CD14-positive monocyte (primary cell): Measurements from ENCODE around the gene SLC1A6. TPM values are rescaled to one million over a fixed set of nuclear protein-coding genes. Genes with fewer than 3 reads are reported as not detected.

ENCODE experiments used
- DNase-seq, 3 donors: peaks; one replicate each; pipeline ENCODE4 v3.0.0-alpha.2; 2011 to 2022
- H2AFZ ChIP-seq: 2 replicates; pipeline ENCODE4 v1.6.0; 2012; ENCODE audit warnings: mild to moderate bottlenecking, low read depth, low read length, inconsistent platforms; ENCODE audit not compliant: insufficient read depth, poor library complexity, severe bottlenecking
- H3K27ac ChIP-seq, 2 donors: 1 replicate in 1 of 2; 2 replicates in 1 of 2; pipeline ENCODE4 v1.5.1; 2012 to 2013; ENCODE audit warnings: low read length in 2 of 2, control low read depth in 1 of 2, inconsistent platforms in 1 of 2, low read depth in 1 of 2, mild to moderate bottlenecking in 1 of 2
- H3K27me3 ChIP-seq, 2 donors: one replicate each; pipeline versions ENCODE4 v1.6.0 to v1.6.1; 2011 to 2013; ENCODE audit warnings: low read length in 2 of 2; ENCODE audit not compliant: control insufficient read depth in 2 of 2, insufficient read depth in 2 of 2
- H3K36me3 ChIP-seq, 2 donors: replicated peaks in 1 of 2; 1 replicate in 1 of 2; 2 replicates in 1 of 2; pipeline versions ENCODE4 v1.5.1 to v1.6.1; 2012 to 2013; ENCODE audit warnings: low read length in 2 of 2, control low read depth in 1 of 2, inconsistent platforms in 1 of 2, mild to moderate bottlenecking in 1 of 2; ENCODE audit not compliant: insufficient read depth in 2 of 2, control insufficient read depth in 1 of 2
- H3K4me1 ChIP-seq, 2 donors: 1 replicate in 1 of 2; 2 replicates in 1 of 2; pipeline versions ENCODE4 v1.5.1 to v1.6.1; 2012 to 2013; ENCODE audit warnings: low read length in 2 of 2, control low read depth in 1 of 2, inconsistent platforms in 1 of 2, mild to moderate bottlenecking in 1 of 2, moderate library complexity in 1 of 2; ENCODE audit not compliant: insufficient read depth in 2 of 2, control insufficient read depth in 1 of 2
- H3K4me2 ChIP-seq: replicated peaks from 2 replicates; pipeline ENCODE3; 2012; ENCODE audit warnings: low read length, moderate library complexity, mild to moderate bottlenecking; ENCODE audit not compliant: poor library complexity, severe bottlenecking; ENCODE audit errors: extremely low read depth
- H3K4me3 ChIP-seq, 3 experiments: fragments of 200-600 bp in 1 of 3; sonication (generic) in 1 of 3; replicated peaks in 1 of 3; 1 replicate in 2 of 3; 2 replicates in 1 of 3; pipeline ENCODE4 v1.5.1; 2011 to 2013; ENCODE audit warnings: low read length in 3 of 3, mild to moderate bottlenecking in 3 of 3, control low read depth in 2 of 3, low read depth in 2 of 3, inconsistent platforms in 1 of 3, moderate library complexity in 1 of 3
- H3K79me2 ChIP-seq: 2 replicates; pipeline ENCODE4 v1.6.0; 2012; ENCODE audit warnings: mild to moderate bottlenecking, control low read depth, inconsistent platforms, low read length, moderate library complexity; ENCODE audit not compliant: insufficient read depth
- H3K9ac ChIP-seq: 2 replicates; pipeline ENCODE4 v1.6.0; 2017; ENCODE audit warnings: low read length, mild to moderate bottlenecking; ENCODE audit not compliant: insufficient read depth, poor library complexity, severe bottlenecking
- H3K9me3 ChIP-seq, 2 donors: replicated peaks in 1 of 2; 1 replicate in 1 of 2; 2 replicates in 1 of 2; pipeline versions ENCODE4 v1.5.1 to v1.6.1; 2012 to 2013; ENCODE audit warnings: low read length in 2 of 2, control low read depth in 1 of 2; ENCODE audit not compliant: control insufficient read depth in 1 of 2, insufficient read depth in 1 of 2
- H4K20me1 ChIP-seq: 2 replicates; pipeline ENCODE4 v1.6.0; 2012; ENCODE audit warnings: mild to moderate bottlenecking, low read length, control low read depth, moderate library complexity; ENCODE audit not compliant: insufficient read depth
- H3K27ac Mint-ChIP-seq, 7 donors: one replicate each; pipeline ENCODE4 v1.8.0; 2020; ENCODE audit warnings: mild to moderate bottlenecking in 7 of 7, mixed read lengths in 7 of 7, moderate library complexity in 6 of 7, inconsistent platforms in 2 of 7
- H3K27me3 Mint-ChIP-seq, 3 donors: one replicate each; pipeline ENCODE4 v1.8.0; 2021 to 2022; ENCODE audit warnings: low read depth in 3 of 3, mild to moderate bottlenecking in 3 of 3, mixed read lengths in 3 of 3, moderate library complexity in 3 of 3, inconsistent platforms in 1 of 3
- H3K36me3 Mint-ChIP-seq, 2 donors: one replicate each; pipeline ENCODE4 v1.8.0; 2020; ENCODE audit warnings: mixed read lengths in 2 of 2, inconsistent platforms in 1 of 2, mild to moderate bottlenecking in 1 of 2
- H3K4me1 Mint-ChIP-seq: one replicate; pipeline ENCODE4 v1.8.0; 2020; ENCODE audit warnings: mild to moderate bottlenecking, mixed read lengths
- H3K4me3 Mint-ChIP-seq, 2 donors: one replicate each; pipeline ENCODE4 v1.8.0; 2020; ENCODE audit warnings: mild to moderate bottlenecking in 2 of 2, mixed read lengths in 2 of 2, moderate library complexity in 1 of 2
- H3K9me3 Mint-ChIP-seq, 7 donors: one replicate each; pipeline ENCODE4 v1.8.0; 2020 to 2022; ENCODE audit warnings: mixed read lengths in 7 of 7, mild to moderate bottlenecking in 6 of 7, moderate library complexity in 6 of 7, inconsistent platforms in 2 of 7
- CTCF ChIP-seq: fragments of 200-600 bp; IDR thresholded peaks from one replicate; pipeline ENCODE4 v1.8.0; 2022; ENCODE audit warnings: antibody characterized with exemption, mild to moderate bottlenecking
- WGBS: methylation state at CpG from one replicate; pipeline ENCODE4 v1.1.5; 2013; ENCODE audit warnings: missing lambda C conversion rate; ENCODE audit not compliant: insufficient coverage; 5-methylcytosine and 5-hydroxymethylcytosine counted together
- intact Hi-C, 2 donors: fragments of 100-400 bp; cut with micrococcal nuclease; formaldehyde crosslinking; loops; one replicate each; pipeline versions ENCODE4 v1.15.0 to v1.15.1; 2023
- polyA plus RNA-seq, 3 donors: library from polyadenylated mRNA; depleted of rRNA in 1 of 3; unstranded in 2 of 3; stranded (reverse) in 1 of 3; fragments of 300-500 nt in 2 of 3; fragments of >200 nt in 1 of 3; fragmentation: Illumina TruSeq in 2 of 3; gene quantifications; 1 replicate in 2 of 3; 2 replicates in 1 of 3; pipeline ENCODE4 v1.2.3, GENCODE V29; 2012 to 2021

Gene SLC1A6
- polyA plus RNA-seq, 3 donors = not detected

DNA sequence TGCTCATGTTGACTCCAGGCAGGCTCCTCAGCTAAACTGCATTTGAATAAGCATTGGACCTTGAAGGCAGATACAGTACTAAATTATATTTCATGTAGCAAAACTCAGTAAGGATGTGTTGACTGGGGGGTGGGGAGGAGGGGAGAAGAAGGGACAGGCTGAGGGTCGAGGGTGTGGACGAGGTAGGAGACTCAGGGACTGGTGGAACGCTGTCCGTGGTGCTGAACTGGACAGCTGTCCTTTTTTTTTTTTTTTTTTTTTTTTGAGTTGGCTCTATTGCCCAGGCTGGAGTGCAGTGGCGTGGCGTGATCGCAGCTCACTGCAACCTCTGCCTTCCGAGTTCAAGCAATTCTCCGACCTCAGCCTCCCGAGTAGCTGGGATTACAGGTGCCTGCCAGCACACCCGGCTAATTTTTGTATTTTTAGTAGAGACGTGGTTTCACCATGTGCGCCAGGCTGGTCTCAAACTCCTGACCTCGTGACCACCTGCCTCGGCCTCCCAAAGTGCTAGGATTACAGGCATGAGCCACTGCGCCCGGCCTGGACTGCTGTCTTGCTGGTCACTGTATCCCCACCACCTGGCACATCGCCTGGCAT, 36.4 kb upstream of the SLC1A6 start:
- 42% methylated on average over 15 of the region's 18 CpGs for WGBS
- Histone ChIP-seq H3K4me2 (no peak overlapping the region), H3K4me3 (no peak overlapping the region), H2AFZ (no peak overlapping the region), H3K27me3 (peaks cover 0 to 20% of the 10 kb centered on the region in 2 donors), H3K9me3 (no peaks in the 10 kb centered on the region), H3K4me1 (no peaks in the 10 kb centered on the region), H3K9ac (no peak overlapping the region), H4K20me1 (no peaks in the 10 kb centered on the region), H3K27ac (no peak overlapping the region), H3K36me3 (no peaks in the 10 kb centered on the region), H3K79me2 (no peaks in the 10 kb centered on the region)
- peaks cover 0 to 5% (median 0%) of the 10 kb centered on the region in 7 donors for H3K9me3 Mint-ChIP-seq
- H3K27me3 Mint-ChIP-seq = peaks cover 16 to 33% (median 26%) of the 10 kb centered on the region in 3 donors
- intact Hi-C loops = no loop called here
- no peak overlapping the region for H3K27ac Mint-ChIP-seq
- no peak overlapping the region for H3K4me3 Mint-ChIP-seq
- no peak for DNase-seq
- H3K36me3 Mint-ChIP-seq = no peaks in the 10 kb centered on the region
- no peaks in the 10 kb centered on the region for H3K4me1 Mint-ChIP-seq
- no peak for TF ChIP-seq CTCF

DNA sequence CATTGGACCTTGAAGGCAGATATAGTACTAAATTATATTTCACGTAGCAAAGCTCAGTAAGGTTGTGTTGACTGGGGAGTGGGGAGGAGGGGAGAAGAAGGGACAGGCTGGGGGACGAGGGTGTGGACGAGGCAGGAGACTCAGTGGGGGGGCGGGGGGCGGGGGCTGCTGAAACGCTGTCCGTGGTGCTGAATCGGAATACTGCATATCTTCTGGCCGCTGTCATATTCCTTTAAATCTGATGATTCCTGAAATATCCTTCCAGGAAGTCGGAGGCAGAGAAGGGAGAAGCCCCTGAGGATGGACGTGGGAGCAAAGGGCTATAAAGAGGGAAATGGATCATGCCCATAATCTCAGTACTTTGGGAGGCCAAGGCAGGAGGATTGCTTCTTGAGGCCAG, 34.9 kb upstream of the SLC1A6 start:
- intact Hi-C loops = no loop called here
- Histone ChIP-seq H4K20me1 (no peaks in the 10 kb centered on the region), H3K27me3 (peaks cover 0 to 32% of the 10 kb centered on the region in 2 donors), H3K79me2 (no peaks in the 10 kb centered on the region), H2AFZ (no peak overlapping the region), H3K36me3 (no peaks in the 10 kb centered on the region), H3K4me3 (no peak overlapping the region), H3K9ac (no peak overlapping the region), H3K4me1 (no peaks in the 10 kb centered on the region), H3K27ac (no peak overlapping the region), H3K4me2 (no peak overlapping the region), H3K9me3 (no peaks in the 10 kb centered on the region)
- H3K27ac Mint-ChIP-seq = no peak overlapping the region
- H3K27me3 Mint-ChIP-seq = peaks cover 31 to 46% (median 37%) of the 10 kb centered on the region in 3 donors
- 20% methylated on average over 4 of the region's 11 CpGs for WGBS
- no peaks in the 10 kb centered on the region for H3K4me1 Mint-ChIP-seq
- TF ChIP-seq CTCF = no peak
- peaks cover 0 to 8% (median 0%) of the 10 kb centered on the region in 7 donors for H3K9me3 Mint-ChIP-seq
- no peak for DNase-seq
- peak overlapping the region in 1 of 2 donors; percentile 35 for H3K4me3 Mint-ChIP-seq
- peaks cover 0 to 2% of the 10 kb centered on the region in 2 donors for H3K36me3 Mint-ChIP-seq
